ENCODE measurements around the gene RBP3.

DNA sequence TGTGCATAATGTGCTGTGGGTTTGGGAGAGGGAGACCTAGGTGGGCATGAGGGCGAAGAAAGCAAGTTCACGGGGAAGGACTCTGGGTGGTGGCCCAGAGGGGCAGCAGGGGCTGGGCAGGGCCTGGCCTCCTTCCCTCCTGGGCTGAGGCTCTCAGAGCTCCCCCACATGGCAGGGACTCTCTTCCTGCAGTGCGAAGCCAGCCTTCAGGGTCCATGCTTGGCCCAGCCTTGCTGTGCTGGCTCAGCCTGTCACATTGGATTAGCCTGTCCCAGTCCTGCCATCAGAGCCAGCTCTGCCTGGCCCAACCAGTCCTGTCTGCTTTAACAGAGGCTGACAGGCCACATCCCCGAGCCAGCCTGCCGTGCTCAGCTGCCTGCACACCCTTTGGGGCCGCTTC, 56.3 kb downstream of the RBP3 start:
- TF ChIP-seq, protein P1, sequence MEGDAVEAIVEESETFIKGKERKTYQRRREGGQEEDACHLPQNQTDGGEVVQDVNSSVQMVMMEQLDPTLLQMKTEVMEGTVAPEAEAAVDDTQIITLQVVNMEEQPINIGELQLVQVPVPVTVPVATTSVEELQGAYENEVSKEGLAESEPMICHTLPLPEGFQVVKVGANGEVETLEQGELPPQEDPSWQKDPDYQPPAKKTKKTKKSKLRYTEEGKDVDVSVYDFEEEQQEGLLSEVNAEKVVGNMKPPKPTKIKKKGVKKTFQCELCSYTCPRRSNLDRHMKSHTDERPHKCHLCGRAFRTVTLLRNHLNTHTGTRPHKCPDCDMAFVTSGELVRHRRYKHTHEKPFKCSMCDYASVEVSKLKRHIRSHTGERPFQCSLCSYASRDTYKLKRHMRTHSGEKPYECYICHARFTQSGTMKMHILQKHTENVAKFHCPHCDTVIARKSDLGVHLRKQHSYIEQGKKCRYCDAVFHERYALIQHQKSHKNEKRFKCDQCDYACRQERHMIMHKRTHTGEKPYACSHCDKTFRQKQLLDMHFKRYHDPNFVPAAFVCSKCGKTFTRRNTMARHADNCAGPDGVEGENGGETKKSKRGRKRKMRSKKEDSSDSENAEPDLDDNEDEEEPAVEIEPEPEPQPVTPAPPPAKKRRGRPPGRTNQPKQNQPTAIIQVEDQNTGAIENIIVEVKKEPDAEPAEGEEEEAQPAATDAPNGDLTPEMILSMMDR (IDR thresholded peaks at IDR 0.05 in 8 of 11, conservative IDR thresholded peaks at IDR 0.05 in 3 of 11): no peak
- TF ChIP-seq POLR2AphosphoS5 (IDR thresholded peaks at IDR 0.05): no peak
